Measurements from ENCODE around the gene ZP3.
A peak's percentile ranks its signal among the peaks of the same experiment; 100 is the strongest.
"Not testable (repeated sequence)": the region's sequence is repeated elsewhere in the genome, so short reads cannot be mapped to it uniquely, and the experiment has no call there.

ZP3 gene

DNA sequence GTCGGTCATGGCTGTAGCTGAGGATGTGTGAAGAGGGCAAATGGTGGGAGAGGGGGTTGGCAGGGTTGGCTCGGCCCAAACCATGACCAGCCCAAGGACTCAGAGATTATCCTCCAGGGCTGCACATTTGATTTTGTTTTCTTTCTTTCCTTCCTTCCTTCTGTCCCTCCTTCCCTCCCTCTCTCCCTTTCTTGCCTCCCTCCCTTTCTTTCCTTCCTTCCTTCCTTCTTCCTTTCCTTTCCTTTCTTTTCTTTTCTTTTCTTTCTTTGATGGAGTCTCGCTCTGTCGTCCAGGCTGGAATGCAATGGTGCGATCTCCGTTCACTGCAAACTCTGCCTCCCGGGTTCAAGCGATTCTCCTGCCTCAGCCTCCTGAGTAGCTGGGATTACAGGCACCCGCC lies 19.0 kb upstream of the ZP3 start:
- no peak for DNase-seq (ENCODE audit: low spot score)

DNA sequence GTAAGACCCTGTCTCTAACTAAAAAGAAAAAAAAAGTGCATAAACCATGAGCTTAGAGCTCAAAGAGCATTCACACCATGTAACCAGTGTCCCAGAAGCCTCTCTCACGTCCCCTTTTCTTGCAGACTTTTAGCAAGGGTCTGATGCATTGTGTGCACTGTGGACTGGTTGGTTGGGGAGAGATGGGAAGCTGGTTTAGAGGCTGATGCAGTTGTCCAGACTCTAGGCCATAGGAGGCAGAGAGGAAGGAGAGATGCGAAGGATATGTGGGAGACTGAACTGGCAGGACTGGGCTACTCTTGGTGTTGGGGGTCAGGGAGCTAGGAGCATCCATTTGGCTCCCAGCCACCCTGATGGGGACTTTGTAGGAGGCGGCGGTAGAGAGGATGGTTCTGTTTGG lies 17.0 kb upstream of the ZP3 start:
- no peak for DNase-seq (ENCODE audit: low spot score)

- no peak for DNase-seq (ENCODE audit: low spot score)
These were observed 16.6 kb upstream of the ZP3 start for GRCh38 chr7:76408121-76408560.

DNA sequence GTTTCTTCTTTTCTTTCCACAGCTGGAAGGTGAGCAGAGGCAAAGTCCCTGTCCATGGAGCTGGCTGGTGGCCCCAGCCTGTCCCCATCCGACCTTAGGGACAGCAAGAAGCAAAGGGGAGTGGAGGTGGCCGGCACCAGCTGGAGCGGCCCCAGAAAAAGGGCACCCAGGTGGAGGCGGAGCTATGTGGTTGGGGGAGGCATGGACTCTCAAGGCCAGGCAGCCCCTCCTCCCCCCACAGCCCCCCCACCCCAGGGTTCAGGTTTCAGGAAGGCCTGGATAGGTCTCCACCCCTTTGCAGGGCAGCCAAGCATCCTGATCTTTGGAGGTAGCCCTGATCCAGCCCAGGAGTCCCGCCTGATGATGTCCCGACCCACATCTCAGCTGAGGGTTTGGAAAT lies 15.2 kb upstream of the ZP3 start, which contains the start of gene SSC4D:
Gene SSC4D, minus strand, starts transcription at position 161 of the 400 bp plus-strand sequence. CDS start 5,258 bp downstream, outside the sequence.
- DNase-seq (ENCODE audit: low spot score) = no peak

DNA sequence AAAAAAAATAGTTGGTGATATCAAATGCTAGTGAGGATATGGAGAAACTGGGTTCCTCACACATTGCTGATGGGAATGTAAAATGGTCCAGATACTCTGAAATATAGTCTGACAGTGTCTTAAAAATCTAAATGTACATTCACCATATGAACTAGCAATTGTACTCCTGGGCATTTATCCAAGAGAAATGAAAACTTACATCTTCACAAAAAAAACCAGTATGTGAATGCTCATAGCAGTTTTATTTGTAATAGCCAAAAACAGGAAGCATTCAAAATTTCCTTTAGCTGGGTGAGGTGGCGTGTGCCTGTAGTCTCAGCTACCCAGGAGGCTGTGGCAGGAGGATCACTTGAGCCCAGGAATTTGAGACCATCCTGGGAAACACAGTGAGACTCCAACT lies 13.1 kb upstream of the ZP3 start:
- DNase-seq (ENCODE audit: low spot score) = no peak

GRCh38 chr7:76412249-76412648 lies 12.5 kb upstream of the ZP3 start:
- no peak for DNase-seq (ENCODE audit: low spot score)

GRCh38 chr7:76417654-76418310 lies 7.0 kb upstream of the ZP3 start:
- DNase-seq (ENCODE audit: low spot score) = not testable (repeated sequence)

DNA sequence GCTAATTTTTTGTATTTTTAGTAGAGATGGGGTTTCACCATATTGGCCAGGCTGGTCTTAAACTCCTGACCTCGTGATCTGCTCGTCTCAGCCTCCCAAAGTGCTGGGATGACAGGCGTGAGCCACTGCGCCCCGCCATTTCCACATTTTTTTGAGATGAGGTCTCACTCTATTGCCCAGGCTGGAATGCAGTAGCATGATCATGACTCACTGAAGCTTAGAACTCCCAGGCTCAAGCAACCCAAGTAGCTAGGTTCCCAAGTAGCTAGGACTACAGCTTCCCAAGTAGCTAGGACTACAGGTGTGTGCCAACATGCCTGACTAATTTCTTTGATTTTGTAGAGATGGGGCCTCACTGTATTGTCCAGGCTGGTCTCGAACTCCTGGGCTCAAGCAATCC lies 3.7 kb upstream of the ZP3 start:
- DNase-seq (ENCODE audit: low spot score) = peak; percentile 56

DNA sequence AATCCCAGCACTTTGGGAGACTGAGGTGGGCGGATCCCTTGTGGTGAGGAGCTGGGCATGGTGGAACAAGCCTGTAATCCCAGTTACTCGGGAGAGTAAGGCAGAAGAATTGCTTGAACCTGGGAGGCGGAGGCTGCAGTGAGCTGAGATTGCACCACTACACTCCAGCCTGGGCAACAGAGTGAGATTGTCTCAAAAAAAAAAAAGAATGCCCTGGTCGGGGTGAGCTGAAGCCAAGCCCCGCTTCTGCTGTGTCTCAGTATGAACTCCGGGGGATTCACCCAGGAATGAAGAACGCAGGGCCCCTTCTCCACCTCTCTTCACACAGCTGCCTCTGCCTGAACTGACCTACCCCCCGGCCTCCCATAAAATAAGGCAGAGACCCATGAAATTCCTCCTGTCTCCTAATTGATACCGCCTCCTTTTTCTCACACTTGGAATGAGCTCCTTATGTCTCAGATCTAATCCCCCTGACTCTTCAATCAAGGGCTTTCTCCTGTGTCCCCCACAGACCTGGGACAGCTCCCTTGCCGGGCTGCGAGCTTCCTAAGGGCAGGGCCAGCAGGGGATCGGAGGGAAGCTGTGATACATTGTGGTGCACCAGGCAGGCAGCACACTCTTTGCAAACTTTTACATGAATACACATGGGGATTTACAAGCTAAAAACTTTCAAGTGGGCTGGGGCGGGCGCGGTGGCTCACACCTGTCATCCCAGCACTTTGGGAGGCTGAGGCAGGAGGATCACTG lies 911 bp upstream of the ZP3 start:
- no peak for DNase-seq (ENCODE audit: low spot score)

GRCh38 chr7:76425156-76425555 lies 406 bp downstream of the ZP3 start:
- DNase-seq (ENCODE audit: low spot score) = no peak

DNA sequence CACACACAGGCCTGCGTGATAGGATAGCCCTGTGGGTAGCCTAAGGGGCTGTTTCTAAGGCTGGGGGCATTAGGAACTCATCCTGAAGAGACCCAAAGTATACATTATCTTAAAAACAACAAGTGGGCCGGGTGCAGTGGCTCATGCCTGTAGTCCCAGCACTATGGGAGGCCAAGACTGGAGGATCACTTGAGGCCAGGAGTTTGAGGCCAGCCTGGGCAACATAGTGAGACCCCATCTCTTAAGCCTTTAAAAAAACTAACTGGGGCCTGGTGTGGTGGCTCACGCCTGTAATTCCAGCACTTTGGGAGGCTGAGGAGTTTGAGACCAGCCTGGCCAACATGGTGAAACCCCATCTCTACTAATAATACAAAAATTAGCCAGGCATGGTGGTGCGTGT lies 808 bp downstream of the ZP3 start:
- DNase-seq (ENCODE audit: low spot score) = not testable (repeated sequence)

GRCh38 chr7:76426246-76426645 lies 1.5 kb downstream of the ZP3 start:
- no peak for DNase-seq (ENCODE audit: low spot score)

- no peak for DNase-seq (ENCODE audit: low spot score)
These were observed 2.9 kb downstream of the ZP3 start for GRCh38 chr7:76427635-76428034.

GRCh38 chr7:76428149-76428823 lies 3.5 kb downstream of the ZP3 start:
- no peak for DNase-seq (ENCODE audit: low spot score)

GRCh38 chr7:76428868-76429805 lies 4.4 kb downstream of the ZP3 start:
- no peak for DNase-seq (ENCODE audit: low spot score)

GRCh38 chr7:76430211-76430610 lies 5.5 kb downstream of the ZP3 start:
- no peak for DNase-seq (ENCODE audit: low spot score)

DNA sequence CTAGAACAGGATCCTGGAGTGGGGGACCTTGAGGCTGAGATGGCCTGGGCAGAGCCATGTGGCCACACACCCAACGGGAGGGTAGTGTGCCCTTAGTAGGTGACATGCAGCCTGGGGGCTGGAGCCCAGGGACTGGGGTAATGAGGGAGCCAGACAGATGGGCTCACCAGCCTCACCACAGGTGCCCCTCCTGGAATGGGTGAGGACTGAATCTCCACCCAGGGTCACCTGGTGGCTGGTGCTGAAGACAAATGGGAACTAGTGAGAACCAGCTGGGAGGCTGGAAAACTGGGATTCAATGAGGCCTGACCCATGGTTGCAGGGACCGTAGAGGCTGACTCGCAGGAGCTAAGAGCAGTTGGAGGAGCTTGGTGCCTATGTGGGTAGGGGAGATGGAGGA lies 6.1 kb downstream of the ZP3 start:
- no peak for DNase-seq (ENCODE audit: low spot score)

- DNase-seq (ENCODE audit: low spot score) = not testable (repeated sequence)
These were observed 13.1 kb downstream of the ZP3 start for GRCh38 chr7:76437873-76438272.

- not testable (repeated sequence) for DNase-seq (ENCODE audit: low spot score)
These were observed 14.6 kb downstream of the ZP3 start for GRCh38 chr7:76439120-76439888.

DNA sequence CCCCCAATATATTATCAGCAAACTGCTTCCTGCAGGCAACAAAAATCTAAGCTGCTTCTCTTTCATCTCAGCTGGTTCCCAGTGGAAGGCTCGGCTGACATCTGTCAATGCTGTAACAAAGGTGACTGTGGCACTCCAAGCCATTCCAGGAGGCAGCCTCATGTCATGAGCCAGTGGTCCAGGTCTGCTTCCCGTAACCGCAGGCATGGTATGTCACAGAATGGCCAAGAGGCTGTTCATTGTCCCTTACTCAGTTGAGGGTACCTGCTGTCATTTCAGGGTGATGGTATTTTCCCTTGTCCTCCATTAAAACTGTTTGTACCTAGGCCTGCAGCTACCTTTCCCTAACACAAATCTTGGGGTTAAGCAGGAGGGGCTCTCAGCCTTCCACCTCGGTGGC lies 15.7 kb downstream of the ZP3 start:
- not testable (repeated sequence) for DNase-seq (ENCODE audit: low spot score)

GRCh38 chr7:76441792-76442191 lies 17.0 kb downstream of the ZP3 start:
- DNase-seq (ENCODE audit: low spot score) = not testable (repeated sequence)

All from AG20443 (cell line).